ENCODE measurements around the gene MACROD1. TPM values are rescaled to one million over a fixed set of nuclear protein-coding genes. Genes with fewer than 3 reads are reported as not detected.

The MACROD1 gene
- total RNA-seq, 2 experiments from 2014 or later = 13.5 to 16.1 TPM

DNA sequence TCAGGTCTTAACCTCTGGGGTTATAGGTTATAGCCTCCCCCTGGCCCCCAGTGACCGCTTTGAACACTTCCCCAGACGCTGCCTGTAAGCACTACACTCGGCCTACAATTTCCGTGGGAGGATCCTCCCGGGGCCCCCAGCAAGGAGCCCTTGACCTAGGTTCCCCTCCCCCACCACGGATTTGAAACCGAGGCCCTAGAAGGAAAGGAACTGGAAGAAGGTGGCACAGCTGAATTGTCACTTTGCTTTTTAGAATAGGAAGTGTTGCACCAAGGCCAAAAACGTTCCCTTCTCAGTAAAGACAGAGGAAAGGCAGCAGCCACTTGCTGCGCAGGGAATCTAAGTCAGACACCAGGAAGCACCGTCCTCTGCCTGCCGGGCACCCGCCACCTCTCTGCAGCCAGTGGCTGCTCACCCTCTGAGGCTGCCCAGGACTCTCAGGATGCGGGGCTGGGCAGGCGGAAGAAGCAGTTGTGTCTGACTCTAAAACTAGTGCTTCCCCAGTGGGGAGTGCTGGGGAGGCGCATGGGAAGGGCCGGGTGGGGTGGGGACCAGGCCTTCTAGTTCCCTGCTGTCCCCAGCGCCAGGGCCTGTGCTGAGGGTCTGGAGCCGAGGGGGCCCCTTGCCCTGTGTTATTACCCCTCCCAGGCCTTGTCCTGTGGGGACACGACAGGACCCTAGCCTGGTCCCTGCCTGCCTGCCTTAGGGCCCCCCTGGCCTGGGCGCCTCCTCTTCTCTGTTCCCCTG lies 138.1 kb downstream of the MACROD1 start:
- POLR2A ChIA-PET = no interaction called here

DNA sequence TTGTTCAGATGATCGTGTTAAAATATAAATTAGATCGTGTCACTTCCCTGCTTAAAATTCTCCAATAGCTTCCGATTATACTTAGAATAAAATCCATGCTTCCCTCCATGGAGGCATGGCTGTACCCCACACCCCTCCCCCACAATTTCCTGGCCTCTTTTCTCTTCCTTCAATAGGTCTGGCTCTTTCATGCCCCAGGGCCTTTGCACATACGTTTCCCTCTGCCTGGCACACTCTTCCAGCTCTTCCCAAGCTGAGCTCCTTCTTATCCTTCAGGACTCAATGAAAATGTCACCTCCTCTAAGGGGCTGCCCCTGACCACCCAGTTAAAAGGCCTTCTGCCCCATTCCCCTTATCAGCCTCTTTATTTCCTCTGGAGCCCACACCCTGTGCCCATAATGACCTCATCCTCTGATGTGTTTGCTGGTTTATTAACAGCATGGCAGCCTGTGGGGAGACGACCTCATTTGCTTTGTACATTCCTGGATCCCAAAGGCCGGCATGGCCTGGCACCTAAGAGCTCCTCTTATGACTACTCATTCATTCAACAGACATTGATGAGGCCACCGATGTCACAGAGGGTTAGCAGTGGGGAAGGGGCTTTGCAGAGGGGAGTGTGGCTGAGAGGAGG lies 139.2 kb downstream of the MACROD1 start:
- POLR2A ChIA-PET = no interaction called here
- peaks cover 6% of the 10 kb centered on the region for H3K27me3 Mint-ChIP-seq
- H3K9me3 Mint-ChIP-seq = no peaks in the 10 kb centered on the region
- no peak overlapping the region for H3K4me3 Mint-ChIP-seq
- ATAC-seq (ENCODE audit: low read depth) (no peak), DNase-seq (no peak)
- no peaks in the 10 kb centered on the region for H3K36me3 Mint-ChIP-seq
- H3K4me1 Mint-ChIP-seq = peaks cover 2% of the 10 kb centered on the region
- H3K27ac Mint-ChIP-seq = no peak overlapping the region

More for the DNA sequence above, 138.1 kb downstream of the MACROD1 start:
- DNase-seq = no peak
- Mint-ChIP-seq H3K27me3 (peaks cover 8% of the 10 kb centered on the region), H3K4me1 (peaks cover 2% of the 10 kb centered on the region), H3K9me3 (no peaks in the 10 kb centered on the region), H3K4me3 (no peak overlapping the region), H3K27ac (no peak overlapping the region), H3K36me3 (no peaks in the 10 kb centered on the region)
- ATAC-seq (ENCODE audit: low read depth) = peak; percentile 12

DNA sequence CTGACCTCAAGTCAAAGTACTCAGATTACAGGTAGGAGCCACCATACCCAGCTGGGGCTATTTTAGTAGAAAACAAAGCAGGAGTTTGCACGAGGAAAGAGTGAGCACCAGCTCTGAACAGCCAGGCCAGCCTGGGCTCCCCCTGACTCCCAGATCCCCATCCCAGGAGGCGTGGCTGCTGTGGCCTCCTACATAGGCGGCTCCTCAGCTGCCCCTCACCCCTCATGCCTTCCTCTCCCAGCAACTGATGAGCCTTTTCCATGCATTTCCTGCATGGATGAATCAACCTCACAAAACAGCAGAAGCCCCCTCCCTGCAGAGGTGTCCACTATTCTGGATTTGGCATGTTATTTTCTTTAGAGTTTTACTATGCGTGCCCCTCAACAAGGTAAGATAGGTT lies 140.7 kb downstream of the MACROD1 start:
- Mint-ChIP-seq H3K4me1 (peaks cover 2% of the 10 kb centered on the region), H3K9me3 (no peaks in the 10 kb centered on the region), H3K4me3 (no peak overlapping the region), H3K36me3 (no peaks in the 10 kb centered on the region), H3K27me3 (peaks cover 6% of the 10 kb centered on the region), H3K27ac (no peak overlapping the region)
- no peak for ATAC-seq (ENCODE audit: low read depth)
- DNase-seq = no peak
- POLR2A ChIA-PET = no interaction called here

DNA sequence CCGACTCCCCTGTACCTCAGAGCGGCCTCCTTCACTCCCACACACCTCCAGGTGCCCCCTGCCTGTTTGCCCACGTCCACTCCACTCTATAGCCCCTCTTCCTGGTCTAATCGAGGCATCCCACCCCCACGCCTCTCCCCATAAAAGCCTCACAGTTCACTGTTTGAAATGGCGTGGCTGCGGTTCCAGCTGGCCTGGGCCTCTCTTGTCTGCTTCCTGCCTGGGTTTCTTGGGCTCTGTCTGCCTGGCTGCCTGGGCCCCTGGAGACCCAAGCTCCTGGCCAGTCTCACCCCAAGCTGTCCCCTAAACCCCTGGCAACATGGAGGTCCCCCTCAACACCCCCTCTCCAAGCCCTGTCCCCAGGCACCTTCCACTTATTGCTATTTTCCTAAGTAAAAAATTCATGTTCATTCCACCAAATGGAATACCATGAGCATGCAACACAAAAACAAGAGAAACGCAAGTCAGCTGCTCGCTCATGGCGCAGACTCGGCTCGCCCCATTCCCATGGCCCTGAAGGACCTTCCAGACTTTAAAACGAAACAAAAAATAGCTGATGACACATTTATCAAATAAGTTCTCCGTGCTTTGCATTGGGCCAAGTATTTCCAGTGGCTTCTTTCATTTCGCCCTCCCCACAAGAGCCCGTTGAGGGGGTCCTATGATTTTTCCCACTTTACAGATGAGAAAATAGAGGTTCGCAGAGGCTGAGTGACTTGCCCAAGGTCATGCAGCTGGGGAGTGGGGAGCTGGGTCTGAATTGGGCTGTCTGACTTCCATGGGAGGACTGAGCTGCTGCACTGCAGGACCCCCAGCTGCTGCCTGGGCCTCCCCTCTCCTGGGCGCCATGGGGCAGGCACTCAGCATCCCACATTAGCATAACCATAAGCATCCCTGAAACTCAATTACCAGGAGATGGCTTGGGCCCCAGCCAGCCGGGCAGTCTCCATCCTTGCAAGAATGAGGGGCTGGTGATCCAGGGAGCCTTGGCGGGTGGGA lies 141.9 kb downstream of the MACROD1 start:
- DNase-seq (no peak), ATAC-seq (ENCODE audit: low read depth) (no peak)
- Mint-ChIP-seq H3K27ac (no peak overlapping the region), H3K27me3 (peaks cover 6% of the 10 kb centered on the region), H3K9me3 (no peaks in the 10 kb centered on the region), H3K36me3 (no peaks in the 10 kb centered on the region), H3K4me1 (peaks cover 2% of the 10 kb centered on the region), H3K4me3 (no peak overlapping the region)
- POLR2A ChIA-PET = interaction anchor here (0.6 to 1.1 kb wide), 2 partner anchors 71 to 164 kb away, joined by 3 read pairs; no protein-coding TSS in a partner anchor

DNA sequence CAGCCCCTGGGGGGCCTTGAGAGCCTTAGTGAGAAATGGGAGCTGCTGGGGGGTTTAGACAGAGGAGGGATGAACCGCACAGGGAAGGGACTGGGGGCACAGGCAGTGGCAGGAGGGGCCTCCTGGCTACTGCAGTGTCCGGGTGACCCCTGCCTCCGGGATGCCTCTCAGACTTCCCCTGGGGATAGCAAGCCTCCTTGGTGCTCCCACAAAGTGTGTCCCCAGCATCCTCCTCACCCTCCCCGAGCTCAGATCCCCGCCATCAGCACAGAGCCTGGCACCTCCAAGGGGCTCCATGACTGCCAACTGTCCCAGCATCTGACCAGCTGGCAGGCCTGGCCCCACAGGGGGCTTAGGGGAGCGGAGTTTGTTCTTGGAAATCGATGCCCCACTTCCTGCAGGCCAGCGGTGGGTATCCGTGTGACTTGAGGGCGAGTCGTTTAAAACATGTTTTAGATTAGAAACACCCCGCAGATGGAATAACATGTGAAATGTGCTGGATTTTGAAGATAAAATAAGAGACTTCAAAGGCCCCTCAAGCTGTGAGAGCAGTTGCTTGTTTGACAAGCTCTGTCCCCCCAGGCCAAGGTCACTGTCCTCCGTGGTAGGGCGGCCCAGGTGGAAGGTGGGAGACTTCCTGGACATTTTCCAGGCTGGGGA lies 143.7 kb downstream of the MACROD1 start:
- peaks cover 3% of the 10 kb centered on the region for H3K27me3 Mint-ChIP-seq
- H3K4me3 Mint-ChIP-seq = no peak overlapping the region
- ATAC-seq (ENCODE audit: low read depth) = no peak
- H3K27ac Mint-ChIP-seq = no peak overlapping the region
- no peaks in the 10 kb centered on the region for H3K9me3 Mint-ChIP-seq
- POLR2A ChIA-PET = interaction anchor here (0.6 kb wide), 1 partner anchor 17 kb away, joined by 3 read pairs; no protein-coding TSS in a partner anchor
- no peak for DNase-seq
- no peaks in the 10 kb centered on the region for H3K4me1 Mint-ChIP-seq
- H3K36me3 Mint-ChIP-seq = no peaks in the 10 kb centered on the region

DNA sequence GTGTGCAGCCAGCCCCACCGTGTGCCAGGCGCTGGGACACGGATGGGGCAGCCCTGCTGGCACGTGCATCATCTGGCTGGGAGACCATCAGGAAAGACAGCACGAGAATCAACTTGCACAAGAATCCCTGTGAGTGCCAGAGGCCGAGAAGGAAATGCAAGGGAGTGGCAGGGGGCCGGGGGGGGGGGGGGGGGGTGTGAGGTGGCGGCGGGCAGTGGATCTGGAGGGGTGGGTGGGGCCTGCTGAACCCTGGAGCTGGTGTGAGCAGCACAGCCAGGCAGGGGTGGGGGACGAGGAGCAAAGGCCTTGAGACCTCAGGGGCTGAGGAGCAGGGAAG lies 144.2 kb downstream of the MACROD1 start:
- Mint-ChIP-seq H3K36me3 (no peaks in the 10 kb centered on the region), H3K27ac (no peak overlapping the region), H3K27me3 (no peaks in the 10 kb centered on the region), H3K4me3 (no peak overlapping the region), H3K4me1 (no peaks in the 10 kb centered on the region), H3K9me3 (no peaks in the 10 kb centered on the region)
- no peak for ATAC-seq (ENCODE audit: low read depth)
- POLR2A ChIA-PET = no interaction called here
- DNase-seq = no peak

DNA sequence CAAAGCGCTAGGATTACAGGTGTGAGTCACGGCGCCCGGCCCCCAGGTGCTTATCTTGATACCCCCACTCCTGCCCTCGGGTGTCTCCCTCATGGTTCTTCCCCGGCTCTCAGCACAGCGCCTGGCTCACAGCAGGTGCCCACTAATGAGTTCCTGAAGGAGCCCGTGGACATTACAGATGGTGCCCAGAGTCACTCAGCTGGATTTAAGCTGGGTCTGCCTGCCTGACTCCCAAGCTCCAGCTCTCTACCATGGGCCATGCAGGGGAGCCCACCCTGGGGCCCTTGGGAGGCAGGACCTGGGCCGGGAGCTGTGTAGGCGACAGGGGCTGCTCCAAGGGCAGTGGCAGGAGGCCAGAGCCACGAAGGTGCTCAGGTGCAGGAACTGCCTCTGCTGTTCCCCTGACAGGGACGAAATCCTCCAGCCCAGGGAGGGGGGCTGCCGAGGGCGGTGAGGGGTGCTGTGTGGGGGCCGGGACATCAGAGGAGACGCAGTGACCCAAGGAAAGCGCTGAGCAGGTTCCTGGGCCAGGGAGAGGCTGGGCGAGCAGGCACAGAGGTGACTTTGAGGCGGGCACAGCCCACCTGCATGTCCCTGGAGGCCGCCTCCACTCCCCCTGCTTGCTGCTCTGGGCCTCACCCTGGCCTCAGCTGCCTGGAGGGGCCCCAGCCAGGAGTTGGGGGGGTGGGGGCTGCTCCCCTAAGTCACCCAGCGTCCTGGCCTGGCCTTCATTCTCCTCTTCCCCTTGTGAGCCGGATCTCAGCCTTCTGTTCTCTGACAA lies 144.7 kb downstream of the MACROD1 start:
- no peaks in the 10 kb centered on the region for H3K9me3 Mint-ChIP-seq
- DNase-seq = no peak
- H3K27ac Mint-ChIP-seq = no peak overlapping the region
- no peaks in the 10 kb centered on the region for H3K27me3 Mint-ChIP-seq
- no peaks in the 10 kb centered on the region for H3K36me3 Mint-ChIP-seq
- H3K4me1 Mint-ChIP-seq = no peaks in the 10 kb centered on the region
- POLR2A ChIA-PET = no interaction called here
- ATAC-seq (ENCODE audit: low read depth) = no peak
- no peak overlapping the region for H3K4me3 Mint-ChIP-seq

DNA sequence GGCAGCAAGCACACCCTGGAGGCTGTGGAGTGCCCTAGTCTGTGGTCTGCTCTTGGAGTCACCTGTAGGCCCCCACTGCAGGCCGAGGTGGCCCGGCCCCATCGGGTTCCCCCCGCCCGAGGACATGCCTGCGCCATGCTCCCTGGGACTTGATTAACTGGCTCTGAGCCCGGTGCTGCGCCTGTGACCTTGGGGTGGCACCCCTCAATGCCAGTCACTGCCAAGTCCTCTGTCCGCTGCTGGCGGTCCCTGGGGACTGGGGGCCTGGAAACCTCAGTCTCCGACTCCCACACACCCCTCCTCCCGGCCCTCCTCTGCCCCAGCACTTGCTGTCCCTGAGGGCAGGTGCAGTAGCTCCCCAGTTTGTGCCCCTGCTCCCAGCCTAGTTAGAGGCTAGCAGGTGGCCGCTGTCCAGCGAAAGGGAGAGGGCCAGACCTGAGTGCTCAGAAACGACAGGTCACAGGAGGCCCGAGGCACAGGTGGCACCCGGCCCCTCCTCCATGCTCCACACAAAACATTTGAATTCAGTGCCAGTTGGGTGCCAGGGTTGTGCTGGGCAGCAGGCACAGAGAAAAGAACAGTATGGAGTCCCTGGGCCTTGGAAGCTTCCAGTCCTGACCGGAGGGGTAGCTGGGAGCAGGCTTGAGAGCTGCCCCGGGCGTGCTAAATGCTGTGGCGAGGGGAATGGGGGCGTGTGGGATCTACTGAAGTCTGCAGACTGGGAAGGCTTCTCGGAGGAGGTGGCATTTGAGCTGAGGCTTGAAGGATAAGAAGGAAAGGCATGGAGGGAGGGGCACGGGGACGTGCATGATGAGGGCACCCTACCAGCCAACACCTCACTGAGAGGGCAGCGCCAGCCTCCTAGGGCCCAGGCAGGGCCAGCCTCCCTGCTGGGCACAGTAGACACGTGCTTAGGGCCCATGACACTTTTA lies 146.5 kb downstream of the MACROD1 start:
- H3K27ac Mint-ChIP-seq = no peak overlapping the region
- H3K27me3 Mint-ChIP-seq = no peaks in the 10 kb centered on the region
- no peak for DNase-seq
- H3K9me3 Mint-ChIP-seq = no peaks in the 10 kb centered on the region
- POLR2A ChIA-PET = no interaction called here
- H3K4me3 Mint-ChIP-seq = no peak overlapping the region
- no peak for ATAC-seq (ENCODE audit: low read depth)
- no peaks in the 10 kb centered on the region for H3K4me1 Mint-ChIP-seq
- H3K36me3 Mint-ChIP-seq = no peaks in the 10 kb centered on the region

DNA sequence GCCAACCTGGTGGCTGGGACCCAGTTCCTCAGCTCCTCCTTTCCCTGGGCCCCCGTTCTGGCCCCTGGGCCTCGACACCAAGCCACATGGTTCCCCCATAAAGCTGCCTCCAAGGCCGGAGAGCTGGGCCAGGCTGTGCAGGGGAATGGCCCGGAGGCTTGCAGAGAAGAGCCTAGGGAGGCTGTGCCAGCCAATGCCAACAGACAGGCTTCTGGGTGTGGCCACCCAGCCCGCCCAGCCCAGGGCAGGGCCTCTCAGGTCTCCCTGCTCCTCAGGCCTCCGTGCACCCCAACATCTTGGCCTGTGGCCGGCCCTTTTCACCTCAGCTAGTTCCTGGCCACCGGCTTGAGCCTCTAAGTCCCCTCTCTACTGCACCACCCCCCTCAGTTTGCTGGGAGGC lies 147.6 kb downstream of the MACROD1 start:
- DNase-seq = no peak
- POLR2A ChIA-PET = no interaction called here
- Mint-ChIP-seq H3K4me1 (no peaks in the 10 kb centered on the region), H3K27ac (no peak overlapping the region), H3K36me3 (no peaks in the 10 kb centered on the region), H3K9me3 (no peaks in the 10 kb centered on the region), H3K27me3 (no peaks in the 10 kb centered on the region), H3K4me3 (no peak overlapping the region)
- no peak for ATAC-seq (ENCODE audit: low read depth)

DNA sequence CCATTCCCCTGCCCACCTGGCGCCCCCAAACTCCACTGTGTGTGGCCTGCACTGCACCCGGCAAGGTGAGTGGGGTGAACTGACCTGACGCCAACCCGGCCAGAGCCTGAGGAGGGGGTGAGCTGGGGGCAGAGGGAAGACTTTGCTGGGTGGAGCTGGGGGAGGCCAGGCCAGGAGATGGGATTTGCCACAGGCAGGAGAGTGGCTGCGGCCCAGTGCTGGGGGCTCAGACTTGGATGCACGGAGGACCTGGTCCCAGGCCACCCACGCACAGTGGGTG lies 148.0 kb downstream of the MACROD1 start:
- no peak overlapping the region for H3K27ac Mint-ChIP-seq
- ATAC-seq (ENCODE audit: low read depth) (no peak), DNase-seq (no peak)
- POLR2A ChIA-PET = no interaction called here
- H3K36me3 Mint-ChIP-seq = no peaks in the 10 kb centered on the region
- no peaks in the 10 kb centered on the region for H3K27me3 Mint-ChIP-seq
- H3K4me3 Mint-ChIP-seq = no peak overlapping the region
- no peaks in the 10 kb centered on the region for H3K4me1 Mint-ChIP-seq
- no peaks in the 10 kb centered on the region for H3K9me3 Mint-ChIP-seq

DNA sequence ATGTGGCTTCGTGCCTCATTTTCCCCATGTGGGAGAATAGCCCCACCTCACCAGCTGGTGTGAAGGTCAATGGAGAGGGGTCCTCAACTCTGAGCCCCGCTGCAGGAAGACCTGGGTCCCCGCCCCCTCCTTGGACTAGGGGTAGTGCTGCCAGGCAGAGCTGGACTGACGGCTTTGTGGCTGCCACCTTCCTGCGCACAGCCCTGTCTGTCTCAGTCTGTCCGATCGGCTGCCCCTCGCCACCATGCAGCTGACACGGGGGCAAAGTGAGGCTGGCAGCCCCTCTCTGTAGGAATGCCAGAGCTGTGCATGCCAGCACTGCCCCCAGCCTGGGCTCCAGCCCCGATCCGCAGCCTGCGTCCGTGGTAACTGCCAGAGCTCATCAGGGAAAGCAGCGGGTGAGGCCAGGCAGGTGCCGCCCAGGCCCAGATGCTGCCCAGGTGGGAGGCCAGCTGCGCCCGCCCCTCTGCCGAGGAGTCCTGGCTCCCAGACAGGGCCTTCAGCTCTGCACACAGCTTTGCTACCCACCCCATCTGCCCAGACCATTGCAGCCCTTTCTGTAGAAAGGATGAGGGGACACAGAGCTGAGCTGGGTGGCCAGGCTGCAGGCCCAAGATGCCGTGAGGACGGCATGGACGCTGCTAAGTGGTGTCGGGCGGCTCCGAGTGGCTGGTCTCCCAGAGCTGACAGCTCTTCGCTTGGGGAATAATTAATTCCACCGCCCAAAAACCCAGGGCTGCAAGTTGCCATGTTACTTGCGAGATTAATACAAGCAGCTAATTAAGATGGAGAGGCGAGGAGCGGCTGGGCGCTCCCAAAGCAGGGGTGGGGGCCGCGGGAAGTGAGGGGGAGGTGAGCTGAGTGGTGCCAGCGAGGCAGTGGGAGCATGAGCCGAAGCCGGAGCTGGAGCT lies 149.7 kb downstream of the MACROD1 start:
- ATAC-seq (ENCODE audit: low read depth) = no peak
- POLR2A ChIA-PET = no interaction called here
- Mint-ChIP-seq H3K4me1 (no peaks in the 10 kb centered on the region), H3K27me3 (no peaks in the 10 kb centered on the region), H3K36me3 (no peaks in the 10 kb centered on the region), H3K9me3 (peaks cover under 1% of the 10 kb centered on the region), H3K27ac (no peak overlapping the region), H3K4me3 (no peak overlapping the region)
- DNase-seq = no peak
